ENCODE measurements around the gene ARMC8. TPM values are rescaled to one million over a fixed set of nuclear protein-coding genes. Genes with fewer than 3 reads are reported as not detected.

Gene ARMC8
- total and polyA plus RNA-seq, 2 of the 8 experiments (the other 6 are each of a cell fraction or from before 2014, with no cell fraction given), result 47.3 to 58.5 TPM

- WGBS, 2 experiments (ENCODE audit: extremely low coverage in 1 of 2, insufficient coverage in 1 of 2, insufficient read length in 1 of 2, insufficient replicate concordance in 2 of 2, low coverage in 1 of 2, low lambda C conversion rate in 2 of 2, missing lambda C conversion rate in 1 of 2), result 100% methylated on average over 1 of the region's 1 CpG; no CpG with 5 or more reads in 1 of the 2 experiments
- ChIA-PET POLR2A (ENCODE audit: partially characterized antibody) (interaction anchor here (1.5 kb wide), 1 partner anchor 14 kb away, joined by 5 read pairs; no protein-coding TSS in a partner anchor), CTCF (ENCODE audit: partially characterized antibody) (interaction anchor here (0.9 to 1.1 kb wide), 3 partner anchors 44 to 157 kb away, joined by 3 read pairs; no protein-coding TSS in a partner anchor)
- Histone ChIP-seq H2BK20ac (ENCODE audit: low read length) (no peak overlapping the region), H3K4ac (replicated peaks; ENCODE audit: insufficient read length, low read depth, low read length) (no peak overlapping the region), H2BK12ac (ENCODE audit: low read depth, low read length) (no peak overlapping the region), H3K27me3 (replicated peaks in 1 of 4; ENCODE audit: control insufficient read depth in 3 of 4, extremely low read depth in 1 of 4, insufficient read depth in 3 of 4, low read length in 3 of 4) (no peaks in the 10 kb centered on the region), H4K20me1 (replicated peaks in 1 of 2; ENCODE audit: control insufficient read depth in 1 of 2, insufficient read depth in 2 of 2, low read length in 2 of 2) (no peaks in the 10 kb centered on the region), H3K4me1 (replicated peaks in 1 of 4; ENCODE audit: control insufficient read depth in 3 of 4, insufficient read depth in 4 of 4, low read length in 3 of 4) (no peaks in the 10 kb centered on the region), H3K27ac (ENCODE audit: low read depth, low read length) (no peak overlapping the region), H3K36me3 (ENCODE audit: control insufficient read depth in 2 of 4, insufficient read depth in 4 of 4, low read length in 3 of 4) (peaks cover 7 to 58% (median 32%) of the 10 kb centered on the region in 4 experiments), H3K79me2 (ENCODE audit: control insufficient read depth in 1 of 2, insufficient read depth in 2 of 2, low read length in 2 of 2) (no peaks in the 10 kb centered on the region; a peak in 1 of 4 replicates), H2BK5ac (ENCODE audit: low read depth, low read length) (no peak overlapping the region), H4K91ac (replicated peaks; ENCODE audit: insufficient read length, low read length) (no peak overlapping the region), H4K5ac (ENCODE audit: insufficient read length, low read depth, low read length) (no peak overlapping the region), H3K79me1 (ENCODE audit: low read depth, low read length) (no peaks in the 10 kb centered on the region; the same call in 1 of the 2 replicates), H4K8ac (ENCODE audit: extremely low read depth, insufficient read depth, low read length) (no peak overlapping the region), H3K18ac (ENCODE audit: extremely low read depth, low read length) (no peak overlapping the region), H2BK15ac (ENCODE audit: low read length) (no peak overlapping the region), H3K14ac (ENCODE audit: insufficient read length) (no peak overlapping the region), H2BK120ac (replicated peaks; ENCODE audit: low read depth, low read length) (no peak overlapping the region), H3K23ac (ENCODE audit: insufficient read length) (no peak overlapping the region), H3K56ac (replicated peaks; ENCODE audit: insufficient read length, low read depth, low read length) (no peak overlapping the region), H3K9me3 (ENCODE audit: insufficient read depth in 2 of 2, low read depth in 1 of 2, low read length in 1 of 2) (no peaks in the 10 kb centered on the region), H3K23me2 (ENCODE audit: low read depth, low read length) (no peaks in the 10 kb centered on the region), H2AK5ac (ENCODE audit: low read depth, low read length) (no peak overlapping the region), H3K4me3 (ENCODE audit: extremely low read depth in 1 of 4, insufficient read depth in 2 of 4, low read depth in 3 of 4, low read length in 4 of 4) (no peak overlapping the region), H3K4me2 (ENCODE audit: insufficient read depth in 1 of 2, low read depth in 2 of 2, low read length in 2 of 2) (no peak overlapping the region), H2AFZ (ENCODE audit: low read length) (no peak overlapping the region), H3K9ac (replicated peaks in 1 of 4; ENCODE audit: extremely low read depth in 1 of 4, low read depth in 3 of 4, low read length in 3 of 4) (no peak overlapping the region)
- FAIRE-seq (no peak), DNase-seq (ENCODE audit: low read depth in 1 of 2, low spot score in 2 of 2) (no peak)
- TF ChIP-seq RNF2 (IDR thresholded peaks at IDR 0.05; ENCODE audit: borderline replicate concordance, low read depth, low read length, missing control alignments, poor library complexity, severe bottlenecking), result no peak
- TF ChIP-seq ATF3 (IDR thresholded peaks at IDR 0.05; ENCODE audit: insufficient read depth, low read depth, low read length), result no peak
- no peak for TF ChIP-seq NRF1 (IDR thresholded peaks at IDR 0.05; ENCODE audit: low read depth, low read length)
- no peak for TF ChIP-seq TBP (IDR thresholded peaks at IDR 0.05; ENCODE audit: low read depth, low read length)
- TF ChIP-seq RFX5 (IDR thresholded peaks at IDR 0.05; ENCODE audit: borderline replicate concordance, low read depth, low read length), result no peak
- TF ChIP-seq YY1 (IDR thresholded peaks at IDR 0.05; ENCODE audit: low read depth, low read length), result no peak
Observed at GRCh38 chr3:138227650-138228049, 40.5 kb downstream of the ARMC8 start.

Data from H1 (cell line).